Lung (tissue), 5 donors: ENCODE data around the gene LPGAT1. TPM values are rescaled to one million over a fixed set of nuclear protein-coding genes. Genes with fewer than 3 reads are reported as not detected.

Source experiments
- polyA plus RNA-seq, 2 donors: library from polyadenylated mRNA; stranded (reverse); fragments of 200-250 nt; gene quantifications; one replicate each; pipeline ENCODE4 v1.2.1, GENCODE V29; 2013
- small RNA-seq: library from RNA; depleted of rRNA; stranded (forward); fragments of <200 nt; gene quantifications from one replicate; pipeline ENCODE3, GENCODE V24; 2014; ENCODE audit warnings: low replicate concordance
- total RNA-seq, 2 donors: library from RNA; depleted of rRNA in 1 of 2; stranded (reverse); fragments of >200 nt in 1 of 2; gene quantifications; one replicate each; pipeline ENCODE4 v1.2.1, GENCODE V29; 2014 to 2021
- donor health status: Bipolar disorder and iron deficiency.
- donor health status: healthy.
- donor health status: DM: yes; HTN: yes; CAD: no.

Gene LPGAT1
- total and polyA plus RNA-seq, 4 donors, result 4.9 to 41.9 (median 25.5) TPM

Small RNA genes lying within 50 kb of the gene (small RNA-seq; reads per million reads assigned to genes)
- gene RF00019, result not detected
- gene RN7SL344P, result not detected

Other genes starting within 250 kb of the LPGAT1 start
- 1 to 10 TPM in 1 of 2 donors, under 1 TPM in 1; 0.61 to 5.9 TPM for gene NEK2, start 155.1 kb downstream of the LPGAT1 start, total RNA-seq
- under 1 TPM; 0.69 to 0.97 TPM for gene NEK2, start 155.1 kb downstream of the LPGAT1 start, polyA plus RNA-seq
- 10 to 100 TPM; 15.7 to 18.9 TPM for gene INTS7, start 204.8 kb upstream of the LPGAT1 start, total RNA-seq
- 1 to 10 TPM; 6.4 to 8.0 TPM for gene INTS7, start 204.8 kb upstream of the LPGAT1 start, polyA plus RNA-seq
- 10 to 100 TPM in 1 of 2 donors, 1 to 10 TPM in 1; 5.1 to 27.8 TPM for gene DTL, start 205.0 kb upstream of the LPGAT1 start, total RNA-seq
- 1 to 10 TPM; 1.1 to 1.7 TPM for gene DTL, start 205.0 kb upstream of the LPGAT1 start, polyA plus RNA-seq